Astrocyte (in vitro differentiated cells and primary cell): ENCODE data around the gene CALD1. TPM values are rescaled to one million over a fixed set of nuclear protein-coding genes. Genes with fewer than 3 reads are reported as not detected.

Experiments used
- DNase-seq: peaks from one replicate; pipeline ENCODE4 v3.0.0-alpha.2; 2010; ENCODE audit warnings: low read depth
- FAIRE-seq: peaks from 2 replicates; lab custom pipeline; 2011; peaks lifted over from hg19 to GRCh38; lab: Jason Lieb, UNC
- H2AFZ ChIP-seq: 2 replicates; pipeline ENCODE4 v1.6.0; 2012; ENCODE audit warnings: low read depth, low read length, inconsistent platforms
- H3K27ac ChIP-seq: 2 replicates; pipeline ENCODE4 v1.5.1; 2011; ENCODE audit warnings: low read depth, low read length, inconsistent platforms
- H3K27me3 ChIP-seq: 2 replicates; pipeline ENCODE4 v1.6.0; 2011; ENCODE audit warnings: low read length, inconsistent platforms; ENCODE audit not compliant: insufficient read depth
- H3K36me3 ChIP-seq: 2 replicates; pipeline ENCODE4 v1.5.1; 2011; ENCODE audit warnings: low read length, inconsistent platforms; ENCODE audit not compliant: insufficient read depth
- H3K4me1 ChIP-seq: 2 replicates; pipeline ENCODE4 v1.5.1; 2011; ENCODE audit warnings: low read length, inconsistent platforms; ENCODE audit not compliant: insufficient read depth
- H3K4me2 ChIP-seq: 2 replicates; pipeline ENCODE4 v1.6.0; 2012; ENCODE audit warnings: low read length, inconsistent platforms
- H3K4me3 ChIP-seq: 2 replicates; pipeline ENCODE4 v1.5.1; 2011; ENCODE audit warnings: low read depth, mild to moderate bottlenecking, low read length, inconsistent platforms; ENCODE audit not compliant: insufficient read depth
- H3K79me2 ChIP-seq: 2 replicates; pipeline ENCODE4 v1.6.0; 2012; ENCODE audit warnings: mild to moderate bottlenecking, low read length, inconsistent platforms; ENCODE audit not compliant: insufficient read depth
- H3K9ac ChIP-seq: 2 replicates; pipeline ENCODE4 v1.6.0; 2012; ENCODE audit warnings: mild to moderate bottlenecking, low read length, inconsistent platforms
- H3K9me3 ChIP-seq: 2 replicates; pipeline ENCODE4 v1.5.1; 2012; ENCODE audit warnings: low read depth, mild to moderate bottlenecking, low read length, inconsistent platforms; ENCODE audit not compliant: insufficient read depth
- H4K20me1 ChIP-seq: 2 replicates; pipeline ENCODE4 v1.6.0; 2012; ENCODE audit warnings: low read length, inconsistent platforms; ENCODE audit not compliant: insufficient read depth
- H3K27ac Mint-ChIP-seq: one replicate; pipeline ENCODE4 v1.8.0; 2021; ENCODE audit warnings: mild to moderate bottlenecking, mixed read lengths; ENCODE audit not compliant: unreplicated experiment
- H3K27me3 Mint-ChIP-seq: one replicate; pipeline ENCODE4 v1.8.0; 2021; ENCODE audit warnings: low read depth, mixed read lengths; ENCODE audit not compliant: unreplicated experiment
- H3K36me3 Mint-ChIP-seq: one replicate; pipeline ENCODE4 v1.8.0; 2021; ENCODE audit warnings: low read depth, mixed read lengths; ENCODE audit not compliant: unreplicated experiment
- H3K4me1 Mint-ChIP-seq: one replicate; pipeline ENCODE4 v1.8.0; 2021; ENCODE audit warnings: low read depth, mixed read lengths; ENCODE audit not compliant: unreplicated experiment
- H3K4me3 Mint-ChIP-seq: one replicate; pipeline ENCODE4 v1.8.0; 2021; ENCODE audit warnings: mild to moderate bottlenecking, moderate library complexity, mixed read lengths; ENCODE audit not compliant: unreplicated experiment
- H3K9me3 Mint-ChIP-seq: one replicate; pipeline ENCODE4 v1.8.0; 2021; ENCODE audit warnings: mild to moderate bottlenecking, mixed read lengths; ENCODE audit not compliant: unreplicated experiment
- CTCF ChIP-seq: IDR thresholded peaks from 2 replicates; pipeline ENCODE4 v1.5.1; 2011; ENCODE audit warnings: low read depth, mild to moderate bottlenecking, inconsistent platforms, low read length, moderate library complexity; ENCODE audit not compliant: insufficient read depth
- EZH2 ChIP-seq: IDR thresholded peaks from 2 replicates; pipeline ENCODE4 v1.6.1; 2012; ENCODE audit warnings: mild to moderate bottlenecking, low read length, inconsistent platforms; ENCODE audit not compliant: insufficient read depth
- total RNA-seq: library from RNA; stranded (reverse); gene quantifications from 2 replicates; pipeline ENCODE4 v1.2.1, GENCODE V29; 2021

Gene CALD1
- total RNA-seq, 1 donor from 2014 or later, result 1,872 TPM

- H3K27me3 Mint-ChIP-seq, result no peaks in the 10 kb centered on the region
- Histone ChIP-seq H3K4me3 (no peak overlapping the region), H3K4me2 (no peak overlapping the region), H3K9ac (no peak overlapping the region), H3K79me2 (no peaks in the 10 kb centered on the region), H3K9me3 (no peaks in the 10 kb centered on the region), H3K36me3 (no peaks in the 10 kb centered on the region), H3K4me1 (no peaks in the 10 kb centered on the region), H2AFZ (no peak overlapping the region), H3K27me3 (no peaks in the 10 kb centered on the region), H4K20me1 (no peaks in the 10 kb centered on the region), H3K27ac (no peak overlapping the region)
- FAIRE-seq, result no peak
- no peaks in the 10 kb centered on the region for H3K9me3 Mint-ChIP-seq
- no peak for DNase-seq
- no peaks in the 10 kb centered on the region for H3K4me1 Mint-ChIP-seq
- no peaks in the 10 kb centered on the region for H3K36me3 Mint-ChIP-seq
- no peak overlapping the region for H3K4me3 Mint-ChIP-seq
- no peak overlapping the region for H3K27ac Mint-ChIP-seq
- TF ChIP-seq EZH2 (no peak), CTCF (no peak)
Observed at GRCh38 chr7:135012229-135012628, 232.8 kb downstream of the CALD1 start.

Other genes starting within 250 kb of the CALD1 start
- not detected in 2 replicates for gene AKR1B15, start 230.5 kb upstream of the CALD1 start, total RNA-seq
- 37.3 and 37.4 TPM in 2 replicates for gene BPGM, start 132.8 kb upstream of the CALD1 start, total RNA-seq
- gene AGBL3, start 206.9 kb downstream of the CALD1 start, total RNA-seq, result 0.72 and 0.91 TPM in 2 replicates